ENCODE data around the gene TEX2. TPM values are rescaled to one million over a fixed set of nuclear protein-coding genes. Genes with fewer than 3 reads are reported as not detected.

Gene TEX2
- total and polyA plus RNA-seq, 2 donors (not counting 1 experiment from before 2014, with no cell fraction given), result 4.0 to 7.6 TPM

GRCh38 chr17:64164596-64165285 lies 98.3 kb downstream of the TEX2 start:
- Mint-ChIP-seq H3K4me3 (no peak overlapping the region), H3K27me3 (no peaks in the 10 kb centered on the region), H3K4me1 (no peaks in the 10 kb centered on the region), H3K9me3 (ENCODE audit: insufficient read depth) (no peaks in the 10 kb centered on the region), H3K27ac (no peak overlapping the region)
- no peaks in the 10 kb centered on the region for H3K4me1 ChIP-seq (ENCODE audit: control insufficient read depth in 2 of 2, insufficient read depth in 2 of 2, low read length in 2 of 2)
- H3K79me2 ChIP-seq (ENCODE audit: control insufficient read depth, insufficient read depth, low read length), result no peaks in the 10 kb centered on the region
- POLR2A ChIA-PET, result no interaction called here
- H3K36me3 ChIP-seq (replicated peaks in 1 of 2; ENCODE audit: control extremely low read depth in 1 of 2, control insufficient read depth in 1 of 2, extremely low read depth in 1 of 2, insufficient read depth in 2 of 2, low read length in 1 of 2), result peaks cover 0 to 4% of the 10 kb centered on the region in 2 experiments
- WGBS (ENCODE audit: insufficient coverage), result 100% methylated on average over 1 of the region's 6 CpGs
- intact Hi-C loops (cut with micrococcal nuclease), result no loop called here
- DNase-seq (no peak), ATAC-seq (ENCODE audit: low read depth) (no peak)
- H4K20me1 ChIP-seq (ENCODE audit: control insufficient read depth, insufficient read depth, low read length, poor library complexity, severe bottlenecking), result no peaks in the 10 kb centered on the region
- no peaks in the 10 kb centered on the region for H3K27me3 ChIP-seq (replicated peaks in 1 of 4; ENCODE audit: control extremely low read depth in 1 of 4, control insufficient read depth in 3 of 4, insufficient read depth in 4 of 4, low read length in 3 of 4)
- H3K4me2 ChIP-seq (replicated peaks; ENCODE audit: low read depth, low read length, poor library complexity, severe bottlenecking), result no peak overlapping the region
- H3K4me3 ChIP-seq (ENCODE audit: control extremely low read depth in 1 of 5, extremely low read depth in 1 of 5, insufficient read depth in 1 of 5, low read depth in 2 of 5, low read length in 4 of 5), result no peak overlapping the region
- no peak overlapping the region for H3K9ac ChIP-seq (ENCODE audit: low read length)
- CTCF ChIA-PET, result no interaction called here
- no peak overlapping the region for H3K27ac ChIP-seq (ENCODE audit: low read length in 2 of 2)
- H2AFZ ChIP-seq (ENCODE audit: insufficient read depth, low read depth, low read length, poor library complexity, severe bottlenecking), result no peak overlapping the region
- no peaks in the 10 kb centered on the region for H3K9me3 ChIP-seq (ENCODE audit: control extremely low read depth in 1 of 3, control insufficient read depth in 2 of 3, insufficient read depth in 1 of 3, low read length in 2 of 3)
- no peak for TF ChIP-seq EZH2 (IDR thresholded peaks at IDR 0.05; ENCODE audit: borderline replicate concordance, insufficient read depth, low read depth, low read length, poor library complexity, severe bottlenecking)
- TF ChIP-seq, protein P1, sequence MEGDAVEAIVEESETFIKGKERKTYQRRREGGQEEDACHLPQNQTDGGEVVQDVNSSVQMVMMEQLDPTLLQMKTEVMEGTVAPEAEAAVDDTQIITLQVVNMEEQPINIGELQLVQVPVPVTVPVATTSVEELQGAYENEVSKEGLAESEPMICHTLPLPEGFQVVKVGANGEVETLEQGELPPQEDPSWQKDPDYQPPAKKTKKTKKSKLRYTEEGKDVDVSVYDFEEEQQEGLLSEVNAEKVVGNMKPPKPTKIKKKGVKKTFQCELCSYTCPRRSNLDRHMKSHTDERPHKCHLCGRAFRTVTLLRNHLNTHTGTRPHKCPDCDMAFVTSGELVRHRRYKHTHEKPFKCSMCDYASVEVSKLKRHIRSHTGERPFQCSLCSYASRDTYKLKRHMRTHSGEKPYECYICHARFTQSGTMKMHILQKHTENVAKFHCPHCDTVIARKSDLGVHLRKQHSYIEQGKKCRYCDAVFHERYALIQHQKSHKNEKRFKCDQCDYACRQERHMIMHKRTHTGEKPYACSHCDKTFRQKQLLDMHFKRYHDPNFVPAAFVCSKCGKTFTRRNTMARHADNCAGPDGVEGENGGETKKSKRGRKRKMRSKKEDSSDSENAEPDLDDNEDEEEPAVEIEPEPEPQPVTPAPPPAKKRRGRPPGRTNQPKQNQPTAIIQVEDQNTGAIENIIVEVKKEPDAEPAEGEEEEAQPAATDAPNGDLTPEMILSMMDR (IDR thresholded peaks at IDR 0.05), result no peak

DNA sequence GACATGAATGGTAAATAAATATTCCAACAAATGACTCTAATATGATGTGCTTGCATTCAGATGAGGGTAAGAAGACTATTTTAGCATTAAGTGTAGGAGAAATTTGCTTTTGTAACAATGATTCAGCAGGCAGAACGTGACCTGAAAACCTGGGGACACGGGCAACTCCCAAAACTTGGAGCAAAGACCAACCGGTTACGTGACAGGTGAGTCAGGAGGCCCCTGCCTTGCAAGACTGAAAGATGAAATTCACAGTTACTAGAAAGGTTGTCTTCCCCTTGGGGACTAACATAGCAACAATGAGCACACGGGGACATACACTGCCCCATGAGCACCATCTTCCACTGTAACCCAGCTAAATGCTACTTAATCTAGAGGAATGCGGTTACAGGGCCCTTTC lies 99.6 kb downstream of the TEX2 start:
- POLR2A ChIA-PET, result no interaction called here
- no peak overlapping the region for H3K9ac ChIP-seq (ENCODE audit: low read length)
- 100% methylated on average over 4 of the region's 6 CpGs for WGBS (ENCODE audit: insufficient coverage)
- H3K27ac Mint-ChIP-seq, result no peak overlapping the region
- H3K9me3 Mint-ChIP-seq (ENCODE audit: insufficient read depth), result no peaks in the 10 kb centered on the region
- H3K4me1 Mint-ChIP-seq, result no peaks in the 10 kb centered on the region
- H3K27me3 ChIP-seq (replicated peaks in 1 of 4; ENCODE audit: control extremely low read depth in 1 of 4, control insufficient read depth in 3 of 4, insufficient read depth in 4 of 4, low read length in 3 of 4), result no peaks in the 10 kb centered on the region
- no peak overlapping the region for H3K4me3 ChIP-seq (ENCODE audit: control extremely low read depth in 1 of 5, extremely low read depth in 1 of 5, insufficient read depth in 1 of 5, low read depth in 2 of 5, low read length in 4 of 5)
- no peak for ATAC-seq (ENCODE audit: low read depth)
- no peak overlapping the region for H3K4me3 Mint-ChIP-seq
- CTCF ChIA-PET, result no interaction called here
- TF ChIP-seq EZH2 (IDR thresholded peaks at IDR 0.05; ENCODE audit: borderline replicate concordance, insufficient read depth, low read depth, low read length, poor library complexity, severe bottlenecking), result no peak
- TF ChIP-seq, protein P1 (IDR thresholded peaks at IDR 0.05), result no peak
- H3K27me3 Mint-ChIP-seq, result no peaks in the 10 kb centered on the region
- no peak for DNase-seq
- intact Hi-C loops (cut with micrococcal nuclease), result no loop called here
- H3K4me2 ChIP-seq (replicated peaks; ENCODE audit: low read depth, low read length, poor library complexity, severe bottlenecking), result no peak overlapping the region
- H3K9me3 ChIP-seq (ENCODE audit: control extremely low read depth in 1 of 3, control insufficient read depth in 2 of 3, insufficient read depth in 1 of 3, low read length in 2 of 3), result no peaks in the 10 kb centered on the region
- H3K79me2 ChIP-seq (ENCODE audit: control insufficient read depth, insufficient read depth, low read length), result no peaks in the 10 kb centered on the region
- no peak overlapping the region for H2AFZ ChIP-seq (ENCODE audit: insufficient read depth, low read depth, low read length, poor library complexity, severe bottlenecking)
- H4K20me1 ChIP-seq (ENCODE audit: control insufficient read depth, insufficient read depth, low read length, poor library complexity, severe bottlenecking), result no peaks in the 10 kb centered on the region
- H3K4me1 ChIP-seq (ENCODE audit: control insufficient read depth in 2 of 2, insufficient read depth in 2 of 2, low read length in 2 of 2), result no peaks in the 10 kb centered on the region
- H3K27ac ChIP-seq (ENCODE audit: low read length in 2 of 2), result no peak overlapping the region
- no peaks in the 10 kb centered on the region for H3K36me3 ChIP-seq (replicated peaks in 1 of 2; ENCODE audit: control extremely low read depth in 1 of 2, control insufficient read depth in 1 of 2, extremely low read depth in 1 of 2, insufficient read depth in 2 of 2, low read length in 1 of 2)
